ENCODE results near the gene LAMTOR2. TPM values are rescaled to one million over a fixed set of nuclear protein-coding genes. Genes with fewer than 3 reads are reported as not detected.
A peak's percentile ranks its signal among the peaks of the same experiment; 100 is the strongest.

The LAMTOR2 gene
- total and polyA plus RNA-seq, 12 donors: 49.4 to 105 (median 61.1) TPM

GRCh38 chr1:156056326-156056849 lies 1.8 kb downstream of the LAMTOR2 start:
- Histone ChIP-seq H3K27me3 (no peaks in the 10 kb centered on the region), H3K4me3 (peak overlapping the region in 1 of 10 donors; percentile 86), H3K4me1 (peaks cover 5 to 34% (median 23%) of the 10 kb centered on the region in 9 donors), H3K27ac (no peak overlapping the region), H3K9me3 (no peaks in the 10 kb centered on the region), H3K36me3 (peaks cover 0 to 26% (median 0%) of the 10 kb centered on the region in 9 donors)
- intact Hi-C loops (cut with DNase I): loop anchor here in 3 of 10 donors (5.0 to 10.0 kb wide), 2 partner anchors 34 to 122 kb away; partner anchors contain the start of genes SSR2 (in 2 of the 3) and KHDC4 (in 1 of the 3)
- ATAC-seq (no peak), DNase-seq (no peak)
- 96 to 100% methylated on average over 1 of the region's 1 CpG for WGBS, 2 donors
- no peak for TF ChIP-seq CTCF (IDR thresholded peaks at IDR 0.05)

GRCh38 chr1:156060937-156061636 lies 6.5 kb downstream of the LAMTOR2 start, which contains the start of gene RAB25:
Gene RAB25, plus strand, starts transcription at chr1:156061160. Its CDS starts 241 bp downstream, at chr1:156061401.
- no peak within 1 kb of the TSS for H3K27ac ChIP-seq
- intact Hi-C loops (cut with DNase I): loop anchor here in 1 of 10 donors (10.0 kb wide), 1 partner anchor 56 kb away; no protein-coding TSS in a partner anchor
- H3K9me3 ChIP-seq: no peaks in the 10 kb centered on the region
- H3K4me1 ChIP-seq: peaks cover 0 to 7% (median 2%) of the 10 kb centered on the region in 9 donors
- ATAC-seq: no peak
- no peak for DNase-seq
- no peak within 1 kb of the TSS for H3K4me3 ChIP-seq
- no peak for TF ChIP-seq CTCF (IDR thresholded peaks at IDR 0.05)
- WGBS, 2 donors: 55 to 59% methylated on average over 11 of the region's 11 CpGs
- no peaks in the 10 kb centered on the region for H3K27me3 ChIP-seq
- H3K36me3 ChIP-seq: peaks cover 0 to 26% (median 0%) of the 10 kb centered on the region in 9 donors

GRCh38 chr1:156062189-156062588 lies 7.6 kb downstream of the LAMTOR2 start:
- Histone ChIP-seq H3K9me3 (no peaks in the 10 kb centered on the region), H3K36me3 (peaks cover 0 to 16% (median 0%) of the 10 kb centered on the region in 9 donors), H3K4me3 (no peak overlapping the region), H3K27ac (no peak overlapping the region), H3K27me3 (no peaks in the 10 kb centered on the region), H3K4me1 (no peaks in the 10 kb centered on the region)
- TF ChIP-seq CTCF (IDR thresholded peaks at IDR 0.05): no peak
- intact Hi-C loops (cut with DNase I): loop anchor here in 1 of 10 donors (10.0 kb wide), 1 partner anchor 57 kb away; no protein-coding TSS in a partner anchor
- ATAC-seq (no peak), DNase-seq (no peak)
- WGBS, 2 donors: 92 to 95% methylated on average over 3 of the region's 3 CpGs

- Histone ChIP-seq H3K27me3 (no peaks in the 10 kb centered on the region), H3K4me1 (no peaks in the 10 kb centered on the region), H3K36me3 (peaks cover 0 to under 1% (median 0%) of the 10 kb centered on the region in 9 donors), H3K4me3 (no peak overlapping the region), H3K9me3 (no peaks in the 10 kb centered on the region), H3K27ac (no peak overlapping the region)
- WGBS, 2 donors: 60 to 71% methylated on average over 2 of the region's 2 CpGs
- DNase-seq (no peak), ATAC-seq (no peak)
- TF ChIP-seq CTCF (IDR thresholded peaks at IDR 0.05): no peak
- intact Hi-C loops (cut with DNase I): loop anchor here in 1 of 10 donors (10.0 kb wide), 1 partner anchor 59 kb away; no protein-coding TSS in a partner anchor
Observed at GRCh38 chr1:156063997-156064285, 9.4 kb downstream of the LAMTOR2 start.

Measured in heart right ventricle (tissue), 16 donors.